ENCODE data around the gene RBM38.

DNA sequence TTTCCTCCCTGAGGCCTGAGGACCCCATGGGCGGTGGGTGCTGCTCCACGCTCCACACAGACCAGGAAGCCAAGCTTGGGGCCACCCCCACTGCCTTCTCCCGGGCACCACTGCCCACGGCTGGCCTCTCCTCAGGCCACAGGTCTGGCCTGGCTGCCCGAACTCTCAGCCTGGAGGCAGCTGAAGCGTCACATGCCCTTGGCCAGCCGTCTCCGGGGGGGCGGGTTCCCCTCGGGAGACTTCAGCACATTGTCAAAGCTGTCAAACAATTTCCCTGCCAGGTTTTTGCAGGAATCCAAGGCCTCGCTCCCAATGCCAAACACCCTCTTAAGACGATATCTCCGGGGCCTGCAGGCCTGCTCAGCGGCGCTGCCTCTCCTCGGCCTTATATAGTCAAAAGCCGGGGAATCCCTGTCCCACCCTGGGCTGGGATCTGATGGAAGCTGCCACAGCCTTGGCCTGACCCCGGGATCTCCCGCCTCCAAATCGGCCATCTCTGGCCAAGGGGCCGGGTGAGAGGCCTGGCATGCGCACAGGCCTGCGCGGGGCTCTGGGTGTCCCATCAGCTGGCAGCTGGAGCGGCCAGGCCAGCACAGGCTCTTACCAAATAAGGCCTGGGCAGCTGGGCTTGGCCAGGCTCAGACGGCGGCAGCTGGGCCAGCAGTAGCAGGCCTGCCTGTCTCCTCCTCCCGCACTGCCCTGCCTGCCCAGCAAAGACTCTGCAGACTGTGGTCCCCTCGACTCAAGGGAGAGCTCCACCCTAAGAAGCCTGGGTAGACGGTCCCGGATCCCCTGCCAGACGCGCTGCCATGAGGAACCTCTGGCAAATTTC lies 49.7 kb downstream of the RBM38 start:
- TF ChIP-seq, protein P1, sequence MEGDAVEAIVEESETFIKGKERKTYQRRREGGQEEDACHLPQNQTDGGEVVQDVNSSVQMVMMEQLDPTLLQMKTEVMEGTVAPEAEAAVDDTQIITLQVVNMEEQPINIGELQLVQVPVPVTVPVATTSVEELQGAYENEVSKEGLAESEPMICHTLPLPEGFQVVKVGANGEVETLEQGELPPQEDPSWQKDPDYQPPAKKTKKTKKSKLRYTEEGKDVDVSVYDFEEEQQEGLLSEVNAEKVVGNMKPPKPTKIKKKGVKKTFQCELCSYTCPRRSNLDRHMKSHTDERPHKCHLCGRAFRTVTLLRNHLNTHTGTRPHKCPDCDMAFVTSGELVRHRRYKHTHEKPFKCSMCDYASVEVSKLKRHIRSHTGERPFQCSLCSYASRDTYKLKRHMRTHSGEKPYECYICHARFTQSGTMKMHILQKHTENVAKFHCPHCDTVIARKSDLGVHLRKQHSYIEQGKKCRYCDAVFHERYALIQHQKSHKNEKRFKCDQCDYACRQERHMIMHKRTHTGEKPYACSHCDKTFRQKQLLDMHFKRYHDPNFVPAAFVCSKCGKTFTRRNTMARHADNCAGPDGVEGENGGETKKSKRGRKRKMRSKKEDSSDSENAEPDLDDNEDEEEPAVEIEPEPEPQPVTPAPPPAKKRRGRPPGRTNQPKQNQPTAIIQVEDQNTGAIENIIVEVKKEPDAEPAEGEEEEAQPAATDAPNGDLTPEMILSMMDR (IDR thresholded peaks at IDR 0.05), result no peak
- TF ChIP-seq POLR2A (IDR thresholded peaks at IDR 0.05), result peak in 1 of 2 donors; percentile 19

All from thyroid gland (tissue), 4 donors.